ENCODE results near the gene CNTNAP1. TPM values are rescaled to one million over a fixed set of nuclear protein-coding genes. Genes with fewer than 3 reads are reported as not detected.

The CNTNAP1 gene
- total RNA-seq, 1 donor from 2014 or later = 15.1 TPM

- peaks cover 55% of the 10 kb centered on the region for H3F3A ChIP-seq (ENCODE audit: low read depth)
- no peak for DNase-seq (ENCODE audit: low spot score)
- H3K4me1 ChIP-seq = peaks cover 37% of the 10 kb centered on the region
- Mint-ChIP-seq H3K4me3 (peak overlapping the region; percentile 93), H3K9me3 (no peaks in the 10 kb centered on the region), H3K27me3 (ENCODE audit: insufficient read depth, low read depth) (peaks cover 8% of the 10 kb centered on the region), H3K4me1 (peaks cover 39% of the 10 kb centered on the region), H3K27ac (peak overlapping the region; percentile 17), H3K36me3 (peaks cover 6% of the 10 kb centered on the region)
- peaks cover 47% of the 10 kb centered on the region for H4K20me1 ChIP-seq (ENCODE audit: low read depth)
- H3K79me2 ChIP-seq (ENCODE audit: low read depth) = peaks cover 11% of the 10 kb centered on the region
- H3K27ac ChIP-seq = no peak overlapping the region
- H3K9ac ChIP-seq = no peak overlapping the region
- H3K27me3 ChIP-seq = peaks cover 61% of the 10 kb centered on the region
- TF ChIP-seq CTCF (IDR thresholded peaks at IDR 0.05) = no peak
- TF ChIP-seq EZH2 (IDR thresholded peaks at IDR 0.05) = no peak
- no peak for TF ChIP-seq EZH2phosphoT487 (IDR thresholded peaks at IDR 0.05)
- H3K9me3 ChIP-seq (ENCODE audit: low read depth) = no peaks in the 10 kb centered on the region
- peak overlapping the region; percentile 67 for H2AFZ ChIP-seq (replicated peaks)
- H3K36me3 ChIP-seq = no peaks in the 10 kb centered on the region
- peak overlapping the region; percentile 70 for H3K4me3 ChIP-seq
- H3K4me2 ChIP-seq = peak overlapping the region; percentile 95
These were observed 6.3 kb upstream of the CNTNAP1 start for GRCh38 chr17:42675965-42676423.

DNA sequence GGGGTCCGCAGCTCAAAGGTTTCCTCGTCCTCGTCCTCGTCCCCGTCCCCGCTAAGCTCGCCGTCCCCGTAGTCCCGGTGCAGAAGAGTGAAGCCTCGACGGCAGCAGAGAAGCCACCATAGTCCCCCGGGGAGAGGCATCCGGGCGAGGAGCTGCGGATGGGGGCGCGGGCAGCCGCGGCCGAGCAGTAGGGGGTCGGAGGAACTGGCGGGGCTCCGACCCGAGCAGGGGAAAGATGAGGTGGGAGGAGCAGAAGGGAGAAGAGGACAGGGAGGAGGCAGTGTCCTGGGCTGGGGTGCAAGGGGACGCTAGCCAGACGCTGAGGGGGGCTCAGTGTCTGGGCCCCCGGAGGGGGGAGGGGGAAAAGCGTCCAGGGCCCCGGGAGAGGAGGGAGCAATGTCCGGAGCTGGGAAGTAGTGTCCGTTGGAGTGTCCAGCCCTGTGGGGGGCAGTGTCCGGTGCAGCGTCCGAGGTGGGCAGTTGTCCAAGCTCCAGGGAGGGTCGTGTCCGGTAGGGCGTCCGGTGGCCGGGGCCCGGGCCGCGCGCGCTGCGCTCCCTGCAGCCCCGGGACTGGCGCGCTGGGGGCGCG, 5.8 kb upstream of the CNTNAP1 start, which contains the start of gene PLEKHH3:
Gene PLEKHH3, minus strand, starts transcription at position 571 of the 588 bp plus-strand sequence. Its CDS starts 431 bp downstream, at position 140.
- peak within 1 kb of the TSS; percentile 67 for H2AFZ ChIP-seq (replicated peaks)
- peak within 1 kb of the TSS; percentile 95 for H3K4me2 ChIP-seq
- peaks cover 40% of the 10 kb centered on the region for H3K4me1 ChIP-seq
- H3K4me3 Mint-ChIP-seq = peak within 1 kb of the TSS; percentile 93
- H3K27me3 ChIP-seq = peaks cover 55% of the 10 kb centered on the region
- H3K9me3 Mint-ChIP-seq = no peaks in the 10 kb centered on the region
- H3K4me1 Mint-ChIP-seq = peaks cover 37% of the 10 kb centered on the region
- DNase-seq (ENCODE audit: low spot score) = peak; percentile 73
- peaks cover 11% of the 10 kb centered on the region for H3K79me2 ChIP-seq (ENCODE audit: low read depth)
- H3K27ac ChIP-seq = no peak within 1 kb of the TSS
- H3K27me3 Mint-ChIP-seq (ENCODE audit: insufficient read depth, low read depth) = peaks cover 7% of the 10 kb centered on the region
- TF ChIP-seq EZH2 (IDR thresholded peaks at IDR 0.05) (no peak), CTCF (IDR thresholded peaks at IDR 0.05) (peak; percentile 30)
- peaks cover 42% of the 10 kb centered on the region for H4K20me1 ChIP-seq (ENCODE audit: low read depth)
- peak within 1 kb of the TSS; percentile 98 for H3K27ac Mint-ChIP-seq
- H3K9ac ChIP-seq = no peak within 1 kb of the TSS
- peaks cover 55% of the 10 kb centered on the region for H3F3A ChIP-seq (ENCODE audit: low read depth)
- H3K9me3 ChIP-seq (ENCODE audit: low read depth) = no peaks in the 10 kb centered on the region
- H3K36me3 Mint-ChIP-seq = peaks cover 4% of the 10 kb centered on the region
- no peaks in the 10 kb centered on the region for H3K36me3 ChIP-seq
- H3K4me3 ChIP-seq = peak within 1 kb of the TSS; percentile 70

DNA sequence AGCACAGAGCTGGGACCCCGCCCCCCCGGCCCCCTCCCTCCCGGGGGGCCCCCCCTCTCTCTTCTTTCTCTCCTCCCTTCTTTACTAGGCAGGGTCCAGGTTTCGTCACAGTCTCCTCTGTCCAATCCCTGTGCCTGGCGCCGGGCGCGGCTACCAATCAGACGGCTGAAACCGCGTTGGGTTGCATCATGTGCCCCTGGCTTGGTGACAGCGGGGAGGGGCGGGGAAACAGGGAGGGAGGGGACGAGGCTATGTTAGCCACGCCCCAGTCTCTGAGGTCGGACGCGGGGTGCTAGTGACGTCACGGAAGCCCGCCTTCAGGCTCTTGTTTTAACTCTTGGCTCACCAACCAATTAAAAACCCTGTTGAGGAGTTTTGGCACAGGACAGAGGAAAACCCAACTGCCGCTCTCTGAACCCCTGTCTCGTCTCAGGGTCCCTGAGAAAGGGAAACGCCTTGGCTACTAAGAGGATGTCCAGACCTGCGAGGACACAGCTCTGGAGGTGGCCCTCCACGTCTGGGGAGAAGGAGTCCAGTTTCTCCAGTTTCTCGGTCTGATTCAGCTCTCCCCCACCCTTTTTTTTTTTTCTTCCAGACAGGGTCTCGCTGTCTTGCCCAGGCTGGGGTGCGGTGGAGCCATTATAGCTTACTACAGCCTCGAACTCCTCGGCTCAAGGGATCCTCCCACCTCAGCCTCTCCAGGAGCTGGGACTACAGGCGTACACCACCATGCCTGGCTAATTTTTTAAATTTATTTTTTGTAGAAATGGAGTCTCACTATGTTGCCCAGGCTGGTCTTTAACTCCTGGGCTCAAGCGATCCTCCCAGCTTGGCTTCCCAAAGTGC, 5.1 kb upstream of the CNTNAP1 start:
- Mint-ChIP-seq H3K36me3 (no peaks in the 10 kb centered on the region), H3K27me3 (ENCODE audit: insufficient read depth, low read depth) (peaks cover 3% of the 10 kb centered on the region)
- H3K4me1 ChIP-seq = peaks cover 45% of the 10 kb centered on the region

More for the DNA sequence above, 5.1 kb upstream of the CNTNAP1 start:
- Histone ChIP-seq H3F3A (ENCODE audit: low read depth) (peaks cover 57% of the 10 kb centered on the region), H3K9me3 (ENCODE audit: low read depth) (no peaks in the 10 kb centered on the region), H4K20me1 (ENCODE audit: low read depth) (peaks cover 35% of the 10 kb centered on the region), H3K4me3 (peak overlapping the region; percentile 70), H3K27me3 (peaks cover 48% of the 10 kb centered on the region), H3K79me2 (ENCODE audit: low read depth) (peaks cover 11% of the 10 kb centered on the region), H2AFZ (replicated peaks) (no peak overlapping the region), H3K9ac (no peak overlapping the region), H3K4me2 (peak overlapping the region; percentile 95), H3K36me3 (no peaks in the 10 kb centered on the region), H3K27ac (no peak overlapping the region)
- Mint-ChIP-seq H3K4me3 (peak overlapping the region; percentile 93), H3K4me1 (peaks cover 41% of the 10 kb centered on the region), H3K9me3 (no peaks in the 10 kb centered on the region), H3K27ac (peak overlapping the region; percentile 98)
- TF ChIP-seq EZH2 (IDR thresholded peaks at IDR 0.05) (no peak), CTCF (IDR thresholded peaks at IDR 0.05) (no peak), EZH2phosphoT487 (IDR thresholded peaks at IDR 0.05) (no peak)
- DNase-seq (ENCODE audit: low spot score) = peak; percentile 100
